C4-2B (cell line): Measurements from ENCODE around the gene NSRP1.
"Not testable (repeated sequence)": the region's sequence is repeated elsewhere in the genome, so short reads cannot be mapped to it uniquely, and the experiment has no call there.

Source experiments
- H3K27ac ChIP-seq: fragments of 450-650 bp; 2 replicates; pipeline ENCODE4 v1.5.1; 2017
- CTCF ChIP-seq: fragments of 450-650 bp; conservative IDR thresholded peaks from 2 replicates; pipeline ENCODE4 v1.5.1; 2017; ENCODE audit warnings: mild to moderate bottlenecking
- ZFX ChIP-seq: fragments of 450-650 bp; IDR thresholded peaks from 2 replicates; pipeline ENCODE4 v1.6.1; 2017

The NSRP1 gene

DNA sequence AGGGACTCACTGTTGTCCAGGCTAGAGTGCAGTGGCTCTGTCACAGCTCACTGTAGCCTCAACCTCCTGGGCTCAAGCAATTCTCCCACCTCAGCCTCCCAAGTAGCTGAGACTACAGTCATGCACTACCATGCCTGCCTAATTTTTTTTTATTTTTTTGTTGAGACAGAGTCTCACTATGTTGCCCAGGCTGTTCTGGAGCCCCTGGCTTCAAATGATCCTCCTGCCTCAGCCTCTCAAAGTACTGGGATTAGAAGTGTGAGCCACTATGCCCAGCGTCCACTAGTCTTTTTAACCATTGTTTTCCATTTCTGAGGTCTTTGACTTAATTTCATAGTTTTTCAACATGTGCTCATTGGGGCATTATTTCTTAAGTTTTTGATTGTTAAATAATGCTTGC lies 13.5 kb downstream of the NSRP1 start:
- TF ChIP-seq CTCF = no peak
- TF ChIP-seq ZFX = no peak
- no peak overlapping the region for H3K27ac ChIP-seq

GRCh38 chr17:30132615-30133014 lies 16.0 kb downstream of the NSRP1 start:
- TF ChIP-seq ZFX (no peak), CTCF (no peak)
- H3K27ac ChIP-seq = no peak overlapping the region

- no peak overlapping the region for H3K27ac ChIP-seq
- TF ChIP-seq CTCF (no peak), ZFX (no peak)
Measured at GRCh38 chr17:30133197-30133596, 16.6 kb downstream of the NSRP1 start.

GRCh38 chr17:30134551-30134950 lies 17.9 kb downstream of the NSRP1 start:
- H3K27ac ChIP-seq = no peak overlapping the region
- TF ChIP-seq CTCF = no peak
- TF ChIP-seq ZFX = no peak

DNA sequence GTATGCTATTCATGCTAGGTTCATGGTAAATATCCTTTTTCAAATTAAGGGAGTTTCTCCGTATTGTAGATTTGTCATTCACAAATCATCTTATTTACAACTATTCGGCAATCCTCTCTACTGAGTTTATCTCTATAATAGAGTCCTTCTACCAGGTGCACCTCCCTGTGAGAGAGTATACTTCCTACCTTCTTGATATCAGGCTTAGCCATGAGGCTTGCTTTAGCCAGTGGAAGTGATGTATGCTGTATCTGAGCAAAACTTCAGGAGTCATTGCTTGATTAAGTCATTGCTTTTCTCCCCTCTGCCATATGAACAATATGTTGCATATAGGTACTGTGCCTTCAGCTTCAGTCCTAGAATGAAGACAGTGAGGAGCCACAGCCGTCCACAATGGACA lies 20.5 kb downstream of the NSRP1 start:
- no peak for TF ChIP-seq CTCF
- TF ChIP-seq ZFX = no peak
- no peak overlapping the region for H3K27ac ChIP-seq

- H3K27ac ChIP-seq = not testable (repeated sequence)
Measured at GRCh38 chr17:30147860-30148259, 31.2 kb downstream of the NSRP1 start.

GRCh38 chr17:30148376-30148775 lies 31.8 kb downstream of the NSRP1 start:
- no peak overlapping the region for H3K27ac ChIP-seq
- TF ChIP-seq CTCF (no peak), ZFX (no peak)

- TF ChIP-seq ZFX (no peak), CTCF (no peak)
- no peak overlapping the region for H3K27ac ChIP-seq
Measured at GRCh38 chr17:30151471-30151870, 34.9 kb downstream of the NSRP1 start.
